A549 (cell line): ENCODE measurements around the gene TNRC6C.

Experiments
- EP300 ChIP-seq, 2 experiments: fragments of >200 bp; sonication (Bioruptor Twin); formaldehyde crosslinking; IDR thresholded peaks; 2 replicates in 1 of 2; 3 replicates in 1 of 2; pipeline ENCODE4 v1.6.1; 2016 to 2017
- FOSL2 ChIP-seq, 2 experiments: fragments of 450-650 bp in 1 of 2; fragments of >200 bp in 1 of 2; sonication (Bioruptor Twin) in 1 of 2; formaldehyde crosslinking; IDR thresholded peaks; 2 replicates each; pipeline versions ENCODE4 v1.5.0 to v1.6.1; 2016 to 2020; ENCODE audit warnings: mild to moderate bottlenecking in 1 of 2, moderate library complexity in 1 of 2
- HDAC2 ChIP-seq: fragments of 200-600 bp; sonication (generic); IDR thresholded peaks from 2 replicates; pipeline ENCODE4 v1.6.1; 2016
- POLR2A ChIP-seq: IDR thresholded peaks from 2 replicates; pipeline ENCODE4 v1.6.1; 2012; ENCODE audit warnings: mild to moderate bottlenecking, low read length
- ZNF302 ChIP-seq: fragments of 250-450 bp; sonication (Bioruptor Pico); IDR thresholded peaks from 2 replicates; pipeline ENCODE4 v1.9.0; 2021; ENCODE audit warnings: inconsistent platforms, mild to moderate bottlenecking, moderate library complexity

- TF ChIP-seq POLR2A (no peak), ZNF302 (no peak), HDAC2 (no peak), FOSL2 (IDR thresholded peaks at IDR 0.05) (no peak), FOSL2 (CRISPR knock-in tag; IDR thresholded peaks at IDR 0.05) (no peak), EP300 (IDR thresholded peaks at IDR 0.05) (no peak)
Observed at GRCh38 chr17:77909236-77909635, 49.3 kb upstream of the TNRC6C start.
